H1 (cell line): ENCODE measurements around the gene ZNFX1.

Experiments used
- CTCF ChIP-seq, 3 experiments: IDR thresholded peaks; 1 replicate in 2 of 3; 2 replicates in 1 of 3; pipeline versions ENCODE4 v1.5.1 to v1.6.1; 2011; ENCODE audit warnings: low read length in 3 of 3, mild to moderate bottlenecking in 3 of 3, inconsistent platforms in 2 of 3, low read depth in 1 of 3, moderate library complexity in 1 of 3; ENCODE audit not compliant: insufficient read depth in 1 of 3; ENCODE audit errors: control extremely low read depth in 1 of 3
- EP300 ChIP-seq, 2 experiments: IDR thresholded peaks; 1 replicate in 1 of 2; 2 replicates in 1 of 2; pipeline ENCODE4 v1.6.1; 2011 to 2012; ENCODE audit warnings: low read depth in 2 of 2, low read length in 2 of 2, mild to moderate bottlenecking in 2 of 2, borderline replicate concordance in 1 of 2, inconsistent platforms in 1 of 2, moderate library complexity in 1 of 2
- SP1 ChIP-seq: IDR thresholded peaks from 2 replicates; pipeline ENCODE4 v1.6.1; 2011; ENCODE audit warnings: low read depth, low read length
- SRF ChIP-seq: IDR thresholded peaks from 2 replicates; pipeline ENCODE4 v1.6.1; 2011; ENCODE audit warnings: mild to moderate bottlenecking, low read depth, low read length, moderate library complexity

- no peak for TF ChIP-seq CTCF (IDR thresholded peaks at IDR 0.05; ENCODE audit: control extremely low read depth in 1 of 3, insufficient read depth in 1 of 3, low read depth in 1 of 3, low read length in 3 of 3)
- TF ChIP-seq SP1 = no peak
- TF ChIP-seq EP300 (IDR thresholded peaks at IDR 0.05; ENCODE audit: borderline replicate concordance in 1 of 2, low read depth in 2 of 2, low read length in 2 of 2) = no peak
- no peak for TF ChIP-seq SRF
Observed at GRCh38 chr20:49270177-49270576, 7.7 kb downstream of the ZNFX1 start.
